GM23248 (cell line): ENCODE data around the gene HOXB8. TPM values are rescaled to one million over a fixed set of nuclear protein-coding genes. Genes with fewer than 3 reads are reported as not detected.

ENCODE experiments used
- DNase-seq: peaks from one replicate; pipeline ENCODE4 v3.0.0-alpha.2; 2015
- H2AFZ ChIP-seq: fragments of 200-600 bp; sonication (generic); 2 replicates; pipeline ENCODE4 v1.6.1; 2016; ENCODE audit warnings: antibody characterized with exemption
- H3F3A ChIP-seq: fragments of 200-600 bp; sonication (generic); 2 replicates; pipeline ENCODE4 v1.6.1; 2016; ENCODE audit warnings: mild to moderate bottlenecking, antibody characterized with exemption, mixed run types; ENCODE audit not compliant: insufficient read depth
- H3K27ac ChIP-seq: fragments of 200-600 bp; sonication (generic); 2 replicates; pipeline ENCODE4 v1.5.1; 2016; ENCODE audit warnings: mild to moderate bottlenecking
- H3K27me3 ChIP-seq: fragments of 200-600 bp; sonication (generic); replicated peaks from 2 replicates; pipeline ENCODE4 v1.6.1; 2016; ENCODE audit warnings: mild to moderate bottlenecking; ENCODE audit not compliant: insufficient read depth
- H3K36me3 ChIP-seq: fragments of 200-600 bp; sonication (generic); 2 replicates; pipeline ENCODE4 v1.6.1; 2016; ENCODE audit warnings: low read depth, mild to moderate bottlenecking
- H3K4me1 ChIP-seq: fragments of 200-600 bp; sonication (generic); 2 replicates; pipeline ENCODE4 v1.6.1; 2016; ENCODE audit warnings: mild to moderate bottlenecking; ENCODE audit not compliant: insufficient read depth
- H3K4me2 ChIP-seq: fragments of 200-600 bp; sonication (generic); one replicate; pipeline ENCODE4 v1.6.1; 2016; ENCODE audit warnings: mild to moderate bottlenecking; ENCODE audit not compliant: unreplicated experiment
- H3K4me3 ChIP-seq: fragments of 200-600 bp; sonication (generic); 2 replicates; pipeline ENCODE4 v1.5.1; 2016; ENCODE audit warnings: mild to moderate bottlenecking
- H3K79me2 ChIP-seq: fragments of 200-600 bp; sonication (generic); 2 replicates; pipeline ENCODE4 v1.6.1; 2016; ENCODE audit warnings: mild to moderate bottlenecking; ENCODE audit not compliant: insufficient read depth
- H3K9ac ChIP-seq: fragments of 200-600 bp; sonication (generic); 2 replicates; pipeline ENCODE4 v1.6.1; 2016; ENCODE audit warnings: mild to moderate bottlenecking
- H3K9me2 ChIP-seq: fragments of 200-600 bp; sonication (generic); 2 replicates; pipeline ENCODE4 v1.6.1; 2016; ENCODE audit warnings: mixed run types, mild to moderate bottlenecking, moderate library complexity; ENCODE audit not compliant: insufficient read depth
- H3K9me3 ChIP-seq: fragments of 200-600 bp; sonication (generic); one replicate; pipeline ENCODE4 v1.6.1; 2017; ENCODE audit warnings: low read depth
- H4K20me1 ChIP-seq: fragments of 200-600 bp; sonication (generic); 2 replicates; pipeline ENCODE4 v1.6.0; 2016; ENCODE audit not compliant: insufficient read depth
- EZH2 ChIP-seq: fragments of 200-600 bp; sonication (generic); IDR thresholded peaks from 2 replicates; pipeline ENCODE4 v1.6.1; 2018; ENCODE audit warnings: antibody characterized with exemption, mild to moderate bottlenecking; ENCODE audit not compliant: insufficient read depth, poor library complexity, severe bottlenecking
- EZH2phosphoT487 ChIP-seq: fragments of 200-600 bp; sonication (generic); IDR thresholded peaks from 2 replicates; pipeline ENCODE4 v1.6.1; 2018; ENCODE audit warnings: antibody characterized with exemption, moderate library complexity, mild to moderate bottlenecking, low read depth; ENCODE audit not compliant: insufficient read depth
- WGBS, 2 experiments: methylation state at CpG; one replicate each; pipeline ENCODE4 v1.1.6; 2015 to 2017; ENCODE audit warnings: low lambda C conversion rate in 2 of 2, low coverage in 1 of 2; ENCODE audit errors: missing lambda C conversion rate in 2 of 2; 5-methylcytosine and 5-hydroxymethylcytosine counted together
- in situ Hi-C: fragments of 300-500 bp; cut with MboI; formaldehyde crosslinking; loops from 2 replicates; pipeline ENCODE4 v1.15.0; 2020
- polyA plus RNA-seq: library from polyadenylated mRNA; unstranded; fragments of >200 nt; fragmentation: Nextera tagmentation; extraction: Ambion mirVana; gene quantifications from 2 replicates; pipeline ENCODE4 v1.2.1, GENCODE V29; 2016
- total RNA-seq: library from RNA; depleted of rRNA; stranded (reverse); fragments of >200 nt; shearing (Covaris generic); gene quantifications from 2 replicates; pipeline ENCODE4 v1.2.3, GENCODE V29; 2014

The HOXB8 gene
- total and polyA plus RNA-seq, 2 experiments from 2014 or later: not detected

DNA sequence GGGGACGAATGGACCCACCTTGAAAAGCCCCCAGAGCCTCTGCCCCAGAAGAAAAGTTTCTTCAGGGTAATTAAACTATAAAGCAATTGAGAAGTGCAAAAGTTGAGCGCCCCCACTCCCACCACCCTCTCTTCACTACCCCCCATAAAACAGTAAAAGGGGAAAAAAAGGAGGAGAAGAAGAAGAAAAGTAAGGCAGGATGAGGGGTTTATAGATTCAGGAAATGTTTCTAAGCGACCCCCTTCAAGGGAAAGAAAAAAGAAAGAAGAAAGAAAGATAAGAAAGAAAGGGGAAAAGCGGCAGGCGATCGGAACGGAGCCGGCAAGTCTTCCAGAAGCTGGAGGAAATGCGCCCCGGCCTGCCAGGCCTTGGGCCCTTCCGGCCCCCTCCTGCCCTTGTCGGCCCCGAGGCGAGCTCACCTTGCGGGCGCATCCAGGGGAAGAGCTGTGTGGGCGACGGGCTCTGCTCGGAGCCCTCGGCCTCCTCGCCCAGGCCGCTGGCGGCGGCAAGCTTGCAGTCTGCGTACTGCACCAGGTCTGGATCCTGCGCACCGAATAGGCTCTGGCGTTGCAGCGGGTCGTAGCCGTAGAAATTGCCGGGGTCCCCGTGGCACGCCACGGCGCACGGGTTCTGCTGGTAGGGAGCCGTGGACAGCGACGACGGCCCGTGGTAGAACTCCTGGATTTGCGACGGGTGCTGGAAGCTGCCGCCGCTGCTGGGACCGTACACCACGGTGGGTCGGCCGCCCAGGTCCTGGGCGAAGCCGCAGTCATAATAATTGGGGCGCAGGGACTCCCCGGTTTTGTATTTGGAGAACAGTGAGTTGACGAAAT, 1.0 kb downstream of the HOXB8 start:
- H3K4me3 ChIP-seq: no peak overlapping the region

DNA sequence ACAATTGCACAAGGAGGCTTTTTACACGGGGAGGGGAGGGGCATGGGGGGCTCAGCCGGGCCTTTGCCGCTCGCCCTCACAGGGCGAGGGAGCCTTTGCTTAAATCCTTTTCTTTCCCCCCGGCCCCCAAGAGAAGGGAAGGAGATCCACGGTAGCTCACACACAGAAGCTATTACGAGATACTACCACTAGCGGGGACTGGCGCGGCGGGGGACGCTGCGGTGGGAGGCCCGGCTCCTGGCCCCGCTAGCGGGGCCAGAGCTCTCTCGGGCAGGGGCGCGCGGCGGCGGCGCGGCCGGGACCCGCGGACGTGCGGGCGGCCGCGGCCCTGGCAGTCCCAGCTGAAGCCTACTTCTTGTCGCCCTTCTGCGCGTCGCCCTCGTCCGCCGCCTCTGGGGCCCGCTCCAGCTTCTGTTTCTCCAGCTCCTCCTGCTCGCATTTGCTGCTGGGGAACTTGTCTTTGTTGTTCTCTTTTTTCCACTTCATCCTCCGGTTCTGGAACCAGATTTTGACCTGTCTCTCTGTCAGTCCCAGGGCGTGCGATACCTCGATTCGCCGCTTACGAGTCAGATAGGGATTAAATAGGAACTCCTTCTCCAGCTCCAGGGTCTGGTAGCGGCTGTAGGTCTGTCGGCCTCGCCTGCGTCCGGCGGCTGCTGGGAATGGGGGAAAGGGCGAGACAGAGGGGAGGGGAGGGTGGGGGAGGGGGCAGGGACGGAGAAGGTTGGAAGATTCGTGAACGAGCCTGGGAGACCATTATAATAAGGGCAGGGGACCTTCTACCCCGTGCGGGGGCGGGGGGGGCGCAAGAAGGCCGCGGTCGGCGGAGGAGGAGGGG, 2.0 kb downstream of the HOXB8 start:
- Histone ChIP-seq H3K27me3 (peaks cover 46% of the 10 kb centered on the region), H3K9ac (peak overlapping the region; percentile 39; the same call in 1 of the 2 replicates), H3K79me2 (no peaks in the 10 kb centered on the region), H3K4me3 (peak overlapping the region; percentile 72), H3K9me2 (no peaks in the 10 kb centered on the region), H3K9me3 (no peaks in the 10 kb centered on the region), H4K20me1 (no peaks in the 10 kb centered on the region), H3K4me1 (no peaks in the 10 kb centered on the region; the same call in 1 of the 2 replicates), H3K36me3 (no peaks in the 10 kb centered on the region), H3F3A (no peaks in the 10 kb centered on the region), H3K27ac (no peak overlapping the region), H3K4me2 (peak overlapping the region; percentile 93), H2AFZ (peak overlapping the region; percentile 85)
- in situ Hi-C loops: no loop called here
- TF ChIP-seq EZH2phosphoT487 (0 out of 2 replicates have a peak, but pooled peaks have one; percentile 11), EZH2 (no peak)
- DNase-seq: peak; percentile 76
- WGBS, 2 experiments: 4 to 6% methylated on average over 42 to 56 of the region's 67 CpGs

More for the DNA sequence above, 1.0 kb downstream of the HOXB8 start:
- Histone ChIP-seq H3F3A (no peaks in the 10 kb centered on the region), H3K9me3 (no peaks in the 10 kb centered on the region), H2AFZ (no peak overlapping the region), H4K20me1 (no peaks in the 10 kb centered on the region), H3K27ac (no peak overlapping the region), H3K4me1 (no peaks in the 10 kb centered on the region; the same call in 1 of the 2 replicates), H3K27me3 (peaks cover 54% of the 10 kb centered on the region), H3K4me2 (no peak overlapping the region), H3K79me2 (no peaks in the 10 kb centered on the region), H3K9ac (no peak overlapping the region), H3K9me2 (no peaks in the 10 kb centered on the region), H3K36me3 (no peaks in the 10 kb centered on the region)
- peak; percentile 97 for TF ChIP-seq EZH2
- TF ChIP-seq EZH2phosphoT487: peak; percentile 81
- 15% methylated on average over 41 to 55 of the region's 55 CpGs for WGBS, 2 experiments
- DNase-seq: peak; percentile 36
- in situ Hi-C loops: no loop called here

DNA sequence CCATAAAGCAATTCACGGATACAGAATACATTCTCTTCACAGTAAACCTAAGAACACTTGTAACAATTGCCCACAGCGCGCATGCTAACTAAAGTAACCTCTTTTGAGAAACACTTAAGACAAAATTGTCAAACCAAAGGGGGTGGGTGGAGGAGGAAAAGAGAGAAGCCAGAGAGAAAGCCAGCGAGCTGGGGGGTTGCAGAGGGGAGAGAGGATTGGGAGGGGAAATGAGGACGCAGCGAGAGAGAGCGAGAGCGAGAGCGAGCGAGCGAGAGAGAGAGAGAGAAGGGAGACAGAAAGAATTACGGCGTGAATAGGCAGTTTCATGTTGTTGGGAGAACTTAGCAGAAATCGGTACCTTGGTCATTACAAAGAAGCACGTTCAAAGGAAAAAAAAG, 2.6 kb downstream of the HOXB8 start:
- no peaks in the 10 kb centered on the region for H3K79me2 ChIP-seq
- 7 to 32% methylated on average over 4 to 15 of the region's 15 CpGs for WGBS, 2 experiments
- no peaks in the 10 kb centered on the region for H3K36me3 ChIP-seq
- in situ Hi-C loops: no loop called here
- no peaks in the 10 kb centered on the region for H3K9me3 ChIP-seq
- H3K4me1 ChIP-seq: no peaks in the 10 kb centered on the region; the same call in 1 of the 2 replicates
- no peaks in the 10 kb centered on the region for H3F3A ChIP-seq
- DNase-seq: peak; percentile 36
- peak overlapping the region; percentile 72 for H3K4me3 ChIP-seq
- peak overlapping the region; percentile 93 for H3K4me2 ChIP-seq
- no peaks in the 10 kb centered on the region for H3K9me2 ChIP-seq
- H4K20me1 ChIP-seq: no peaks in the 10 kb centered on the region
- no peak overlapping the region for H3K9ac ChIP-seq
- peaks cover 40% of the 10 kb centered on the region for H3K27me3 ChIP-seq
- 0 out of 2 replicates have a peak, but pooled peaks have one; percentile 21 for TF ChIP-seq EZH2phosphoT487
- no peak for TF ChIP-seq EZH2
- H2AFZ ChIP-seq: peak overlapping the region; percentile 85
- H3K27ac ChIP-seq: no peak overlapping the region
